ENCODE measurements around the gene PLA2G15.
"Not testable (repeated sequence)": the region's sequence is repeated elsewhere in the genome, so short reads cannot be mapped to it uniquely, and the experiment has no call there.

PLA2G15 gene

GRCh38 chr16:68281368-68282063, 36.3 kb downstream of the PLA2G15 start:
- DNase-seq = no peak

GRCh38 chr16:68282064-68282452, 36.9 kb downstream of the PLA2G15 start:
- no peak for DNase-seq

DNA sequence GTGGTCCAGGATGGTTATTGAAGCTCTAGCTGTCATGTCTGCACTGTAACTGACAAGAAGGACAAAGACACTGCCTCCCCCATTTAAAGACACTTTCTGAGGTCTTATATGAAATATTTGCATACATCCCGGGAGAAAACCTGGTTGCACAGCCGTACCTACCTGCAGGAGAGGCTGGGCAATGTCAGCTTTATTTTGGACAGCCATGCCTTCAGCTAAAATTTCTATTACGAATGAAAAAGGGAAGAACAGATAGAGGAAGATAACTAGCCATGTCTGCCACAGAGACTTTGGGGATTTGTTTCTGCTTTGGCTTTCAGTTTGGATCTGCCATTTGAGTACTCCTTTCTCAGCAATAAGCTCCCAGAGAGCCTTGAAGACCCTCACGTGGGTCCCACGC, 38.2 kb downstream of the PLA2G15 start:
- peak; percentile 62 for DNase-seq

- peak; percentile 54 for DNase-seq
Measured at GRCh38 chr16:68283801-68284598, 38.8 kb downstream of the PLA2G15 start.

DNA sequence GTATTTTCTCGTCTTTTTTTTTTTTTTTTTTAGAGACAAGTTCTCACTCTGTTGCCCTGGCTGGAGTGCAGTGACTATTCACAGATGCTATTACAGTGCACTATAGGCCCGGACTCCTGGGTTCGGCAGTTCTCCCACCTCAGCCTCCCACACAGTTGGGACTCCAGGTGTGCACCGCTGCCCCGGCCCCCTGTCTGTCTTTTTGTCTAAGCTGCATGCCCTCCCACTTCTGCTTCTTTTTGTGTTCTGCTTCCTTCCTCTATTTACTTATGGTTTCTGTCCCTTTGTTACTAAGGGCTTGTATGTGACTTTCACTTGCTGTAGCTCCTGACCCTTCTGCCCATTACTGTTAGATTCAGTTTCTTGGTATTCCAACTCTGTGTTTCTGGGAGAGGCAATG, 39.7 kb downstream of the PLA2G15 start:
- peak; percentile 56 for DNase-seq

DNA sequence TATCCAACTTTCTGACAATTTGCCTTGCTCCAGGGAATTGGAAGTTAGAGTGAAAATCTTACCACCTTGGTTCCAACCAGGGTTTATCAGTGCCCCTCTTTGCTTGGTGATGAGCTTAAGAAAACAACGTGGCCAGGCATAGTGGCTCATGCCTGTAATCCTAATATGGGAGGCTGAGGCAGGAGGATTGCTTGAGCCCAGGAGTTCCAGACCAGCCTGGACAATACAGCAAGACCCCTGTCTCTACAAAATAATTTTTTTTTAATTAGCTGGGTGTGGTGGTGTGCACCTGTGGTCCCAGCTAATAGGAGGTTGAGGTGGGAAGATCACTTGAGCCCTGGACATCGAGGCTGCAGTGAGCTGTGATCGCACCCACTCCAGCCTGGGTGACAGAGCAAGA, 40.5 kb downstream of the PLA2G15 start:
- DNase-seq = no peak

DNA sequence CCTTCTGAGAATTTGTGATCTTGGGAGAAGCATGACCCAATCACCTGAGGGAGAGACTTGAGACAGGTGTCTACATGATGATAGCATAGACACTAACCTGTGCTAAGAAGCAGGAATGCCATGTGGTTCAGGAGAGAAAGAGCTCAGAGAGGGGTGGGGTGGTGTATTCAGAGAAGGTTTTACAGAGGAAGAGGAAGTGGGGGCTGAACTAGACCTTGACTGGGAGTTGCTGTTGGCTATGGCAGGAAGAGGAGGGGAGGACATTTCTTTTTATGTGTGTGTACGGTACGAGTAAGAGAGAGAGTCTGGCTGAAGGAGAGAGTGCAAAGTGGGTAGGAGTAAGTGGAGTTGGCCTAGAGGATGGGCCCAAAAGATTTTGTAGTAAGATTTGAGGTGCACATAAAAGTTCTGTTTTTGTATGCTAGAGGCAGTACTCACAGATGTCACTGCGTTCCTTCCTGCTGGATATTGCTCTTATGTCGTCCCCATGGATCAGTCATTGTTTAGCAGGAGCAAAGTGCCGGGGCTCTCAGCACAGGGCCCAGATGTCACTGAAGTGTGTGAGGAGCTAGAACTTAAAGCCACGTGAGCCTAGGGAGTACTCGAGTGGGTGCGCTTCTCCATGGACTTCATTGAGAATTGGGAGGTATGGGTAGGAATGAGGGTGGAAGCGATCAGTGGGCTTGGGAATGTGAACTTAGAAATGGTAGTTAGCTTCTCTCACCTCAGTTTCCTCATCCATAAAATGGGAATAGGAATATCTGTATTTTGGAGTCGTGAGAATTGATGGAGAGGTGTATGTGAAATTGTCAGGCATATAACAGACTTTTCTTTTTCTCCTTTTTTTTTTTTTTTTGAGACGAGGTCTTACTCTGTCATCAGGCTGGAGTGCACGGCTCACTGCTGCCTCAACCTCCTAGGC, 41.2 kb downstream of the PLA2G15 start:
- DNase-seq = peak; percentile 50

- DNase-seq = peak; percentile 24
Measured at GRCh38 chr16:68287276-68288251, 42.4 kb downstream of the PLA2G15 start.

GRCh38 chr16:68288252-68288650, 43.1 kb downstream of the PLA2G15 start:
- DNase-seq = no peak

GRCh38 chr16:68288796-68289195, 43.6 kb downstream of the PLA2G15 start:
- not testable (repeated sequence) for DNase-seq

DNA sequence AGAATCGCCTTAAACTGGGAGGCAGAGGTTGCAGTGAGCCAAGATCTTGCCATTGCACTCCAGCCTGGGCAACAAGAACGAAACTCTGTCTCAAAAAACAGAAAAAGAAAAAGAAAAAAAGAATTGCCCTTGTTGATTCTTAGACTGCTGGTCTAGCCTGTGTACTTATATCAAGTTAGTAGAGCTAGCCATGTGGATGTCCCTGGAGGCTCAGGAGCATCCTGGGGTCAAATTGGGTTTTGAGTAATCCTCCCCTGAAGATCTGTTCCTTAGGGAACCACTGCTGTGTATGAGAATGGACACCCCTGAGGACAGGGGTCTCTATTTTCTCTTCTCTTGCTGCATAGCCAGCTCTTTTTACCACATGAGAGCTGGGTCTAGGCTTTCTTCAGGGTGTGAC, 44.0 kb downstream of the PLA2G15 start:
- no peak for DNase-seq

DNA sequence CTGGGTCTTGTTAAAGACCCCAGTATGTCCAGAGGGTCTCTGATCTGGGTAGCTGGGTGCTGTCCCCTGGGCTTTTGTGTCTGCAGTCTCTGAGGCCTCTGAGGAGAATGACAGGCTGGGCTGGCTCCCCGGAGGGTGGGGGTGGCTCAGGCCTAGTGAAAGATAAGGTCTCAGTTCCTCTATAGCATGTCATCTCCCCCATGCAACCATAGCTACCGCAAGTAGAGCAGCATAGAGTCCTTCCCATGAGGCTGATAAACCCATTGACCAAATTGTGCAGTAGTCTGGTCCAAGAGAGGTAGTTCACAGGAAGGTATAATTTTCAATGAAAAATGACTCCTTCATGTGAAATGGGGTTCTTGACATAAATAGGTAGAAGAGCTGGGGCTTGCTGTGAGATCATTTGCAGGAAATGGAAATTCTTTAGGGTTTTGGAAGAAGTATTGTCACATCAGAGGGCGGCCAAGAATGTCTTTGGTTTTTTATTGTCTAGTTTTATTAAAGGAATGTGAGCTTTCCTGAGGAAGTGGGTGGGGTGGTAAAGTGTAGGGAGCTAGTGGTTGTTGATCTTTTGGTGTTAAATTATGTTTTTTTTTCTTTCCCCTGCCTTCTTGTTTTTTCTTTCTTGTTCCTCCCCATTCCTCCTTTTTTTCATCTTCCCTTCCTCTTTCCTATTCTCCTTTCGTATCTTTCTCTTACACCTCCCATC, 44.6 kb downstream of the PLA2G15 start:
- DNase-seq = peak; percentile 94

- DNase-seq = no peak
Measured at GRCh38 chr16:68290450-68290849, 45.3 kb downstream of the PLA2G15 start.

DNA sequence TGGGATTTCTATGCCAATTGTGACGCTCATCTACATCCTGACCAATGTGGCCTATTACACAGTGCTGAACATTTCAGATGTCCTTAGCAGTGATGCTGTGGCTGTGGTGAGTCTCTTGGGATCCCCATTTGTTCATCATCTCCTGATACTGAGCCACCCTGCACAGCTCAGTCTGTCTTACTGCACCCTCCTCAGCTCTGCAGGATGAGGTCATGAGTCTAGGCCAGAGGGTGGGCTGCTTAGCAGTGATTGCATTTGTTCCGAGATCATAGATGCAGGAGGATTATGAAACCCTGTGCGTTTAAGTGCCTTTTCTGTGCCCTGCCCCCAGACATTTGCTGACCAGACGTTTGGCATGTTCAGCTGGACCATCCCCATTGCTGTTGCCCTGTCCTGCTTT, 46.1 kb downstream of the PLA2G15 start:
- no peak for DNase-seq

DNA sequence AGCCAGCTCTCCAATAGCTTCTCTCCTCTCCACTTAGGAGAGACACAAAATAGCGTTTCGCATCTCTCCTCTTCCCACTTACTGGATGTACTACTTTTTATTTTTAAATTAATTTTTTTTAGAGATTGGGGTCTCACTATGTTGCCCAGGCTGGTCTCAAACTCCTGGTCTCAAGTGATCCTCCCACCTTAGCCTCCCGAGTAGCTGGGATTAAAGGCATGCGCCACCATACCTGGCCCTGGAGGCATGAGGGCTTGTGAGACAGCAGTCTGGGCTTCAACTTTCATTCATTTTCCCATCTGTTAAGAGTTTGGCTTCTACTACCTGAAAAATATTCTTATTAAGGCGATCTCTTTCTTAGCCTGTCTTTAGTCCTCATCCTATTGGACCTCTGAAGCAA, 47.3 kb downstream of the PLA2G15 start:
- DNase-seq = no peak

DNA sequence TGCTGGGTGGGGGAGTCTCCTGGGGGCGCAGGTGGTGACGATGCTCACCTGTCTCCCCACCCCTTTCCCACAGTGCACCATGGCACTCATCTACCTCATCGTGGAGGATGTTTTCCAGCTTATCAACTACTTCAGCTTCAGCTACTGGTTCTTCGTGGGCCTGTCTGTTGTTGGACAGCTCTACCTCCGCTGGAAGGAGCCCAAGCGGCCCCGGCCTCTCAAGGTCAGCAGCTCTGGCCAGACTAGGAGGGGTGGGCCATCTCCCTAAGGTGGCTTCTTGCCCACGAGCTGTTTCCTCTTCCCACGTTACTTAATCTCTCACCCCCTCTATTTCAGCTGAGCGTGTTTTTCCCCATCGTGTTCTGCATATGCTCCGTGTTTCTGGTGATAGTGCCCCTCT, 51.1 kb downstream of the PLA2G15 start:
- no peak for DNase-seq

DNA sequence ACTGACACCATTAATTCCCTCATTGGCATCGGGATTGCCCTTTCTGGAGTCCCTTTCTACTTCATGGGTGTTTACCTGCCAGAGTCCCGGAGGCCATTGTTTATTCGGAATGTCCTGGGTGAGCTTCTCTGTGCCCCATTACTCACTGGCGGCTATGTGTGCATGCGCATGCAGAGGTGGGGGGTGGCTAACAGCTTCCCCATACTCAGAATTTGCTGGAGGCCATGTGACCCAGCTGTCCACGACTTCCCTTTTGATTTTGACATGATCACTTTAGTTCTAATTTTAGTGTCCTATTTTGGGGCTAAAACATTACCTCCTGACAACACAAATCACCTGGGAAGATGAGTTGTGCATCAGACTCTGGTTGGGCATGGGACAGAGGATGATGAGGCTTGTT, 51.5 kb downstream of the PLA2G15 start:
- DNase-seq = no peak

GRCh38 chr16:68297908-68298307, 52.7 kb downstream of the PLA2G15 start:
- DNase-seq = no peak

- DNase-seq = no peak
Measured at GRCh38 chr16:68298312-68298711, 53.1 kb downstream of the PLA2G15 start.

- no peak for DNase-seq
Measured at GRCh38 chr16:68298907-68299561, 53.9 kb downstream of the PLA2G15 start.

Measured in OCI-M1 (cell line).